ENCODE measurements around the gene PPP1R12B.
A peak's percentile ranks its signal among the peaks of the same experiment; 100 is the strongest.
"Not testable (repeated sequence)": the region's sequence is repeated elsewhere in the genome, so short reads cannot be mapped to it uniquely, and the experiment has no call there.

PPP1R12B gene

GRCh38 chr1:202456372-202457169 lies 108.1 kb downstream of the PPP1R12B start:
- not testable (repeated sequence) for DNase-seq

GRCh38 chr1:202458651-202459050 lies 110.2 kb downstream of the PPP1R12B start:
- DNase-seq, result not testable (repeated sequence)

GRCh38 chr1:202459470-202460142 lies 111.1 kb downstream of the PPP1R12B start:
- DNase-seq, result not testable (repeated sequence)

GRCh38 chr1:202460143-202460495 lies 111.6 kb downstream of the PPP1R12B start:
- peak in 1 of 3 donors; percentile 17 for DNase-seq

GRCh38 chr1:202462342-202463076 lies 114.0 kb downstream of the PPP1R12B start:
- no peak for DNase-seq

- peak; percentile 27 to 42 (median 40) for DNase-seq
Measured at GRCh38 chr1:202464153-202464742, 115.7 kb downstream of the PPP1R12B start.

GRCh38 chr1:202465644-202466270 lies 117.3 kb downstream of the PPP1R12B start:
- not testable (repeated sequence) for DNase-seq

GRCh38 chr1:202466339-202466738 lies 117.8 kb downstream of the PPP1R12B start:
- not testable (repeated sequence) for DNase-seq

GRCh38 chr1:202467381-202467780 lies 118.9 kb downstream of the PPP1R12B start:
- DNase-seq, result not testable (repeated sequence)

- DNase-seq, result peak; percentile 63 to 77 (median 72)
Measured at GRCh38 chr1:202468695-202469094, 120.2 kb downstream of the PPP1R12B start.

- DNase-seq, result not testable (repeated sequence)
Measured at GRCh38 chr1:202469123-202469522, 120.6 kb downstream of the PPP1R12B start.

GRCh38 chr1:202471246-202471645 lies 122.7 kb downstream of the PPP1R12B start:
- no peak for DNase-seq

- not testable (repeated sequence) for DNase-seq
Measured at GRCh38 chr1:202472347-202473124, 124.0 kb downstream of the PPP1R12B start.

GRCh38 chr1:202473266-202474045 lies 125.0 kb downstream of the PPP1R12B start:
- DNase-seq, result not testable (repeated sequence)

- not testable (repeated sequence) for DNase-seq
Measured at GRCh38 chr1:202479661-202480060, 131.2 kb downstream of the PPP1R12B start.

GRCh38 chr1:202480640-202481039 lies 132.1 kb downstream of the PPP1R12B start:
- peak in 2 of 3 donors; percentile 48 to 57 for DNase-seq

- DNase-seq, result peak in 1 of 3 donors; percentile 10
Measured at GRCh38 chr1:202483362-202483761, 134.9 kb downstream of the PPP1R12B start.

GRCh38 chr1:202484032-202484431 lies 135.5 kb downstream of the PPP1R12B start:
- peak; percentile 30 to 65 (median 60) for DNase-seq

- not testable (repeated sequence) for DNase-seq
Measured at GRCh38 chr1:202484820-202485219, 136.3 kb downstream of the PPP1R12B start.

- DNase-seq, result peak; percentile 21 to 44 (median 29)
Measured at GRCh38 chr1:202488178-202488649, 139.7 kb downstream of the PPP1R12B start.

All from suppressor macrophage treated with lipopolysaccharide for 1 hour (primary cell).